Peyer's patch (tissue), 4 donors: Measurements from ENCODE around the gene PELI2. TPM values are rescaled to one million over a fixed set of nuclear protein-coding genes. Genes with fewer than 3 reads are reported as not detected.
A peak's percentile ranks its signal among the peaks of the same experiment; 100 is the strongest.

ENCODE experiments used
- DNase-seq, 3 donors: peaks; one replicate each; pipeline ENCODE4 v3.0.0-alpha.2; 2017 to 2019
- H3K27ac ChIP-seq, 4 donors: fragments of 200-600 bp; sonication (generic); one replicate each; pipeline ENCODE4 v1.5.1; 2016 to 2019
- H3K27me3 ChIP-seq, 2 donors: fragments of 200-600 bp; sonication (generic); one replicate each; pipeline ENCODE4 v1.5.1; 2019
- H3K36me3 ChIP-seq, 3 donors: fragments of 200-600 bp; sonication (generic); one replicate each; pipeline ENCODE4 v1.5.1; 2016 to 2019
- H3K4me1 ChIP-seq, 4 donors: fragments of 200-600 bp; sonication (generic); one replicate each; pipeline ENCODE4 v1.5.1; 2016 to 2019
- H3K4me3 ChIP-seq, 4 donors: fragments of 200-600 bp; sonication (generic); 1 replicate in 3 of 4; 2 replicates in 1 of 4; pipeline ENCODE4 v1.5.1; 2016 to 2019; ENCODE audit warnings: mild to moderate bottlenecking in 1 of 4
- H3K9me3 ChIP-seq, 4 donors: fragments of 200-600 bp; sonication (generic); one replicate each; pipeline ENCODE4 v1.5.1; 2016 to 2019; ENCODE audit warnings: mild to moderate bottlenecking in 1 of 4
- CTCF ChIP-seq, 6 experiments: fragments of 450-650 bp in 4 of 6; fragments of 200-600 bp in 2 of 6; sonication (generic) in 1 of 6; IDR thresholded peaks; one replicate each; pipeline ENCODE4 v1.5.1; 2017 to 2019; ENCODE audit warnings: antibody characterized with exemption in 6 of 6, mild to moderate bottlenecking in 3 of 6, moderate library complexity in 1 of 6
- POLR2A ChIP-seq, 2 donors: fragments of 450-650 bp; IDR thresholded peaks; one replicate each; pipeline ENCODE4 v1.5.1; 2017; ENCODE audit warnings: antibody characterized with exemption in 2 of 2, mild to moderate bottlenecking in 2 of 2, moderate library complexity in 2 of 2
- total RNA-seq, 4 donors: library from RNA; depleted of rRNA; stranded (reverse); fragments of >200 nt; gene quantifications; one replicate each; pipeline ENCODE4 v1.1.0, GENCODE V29; 2016

Gene PELI2
- total RNA-seq, 4 donors from 2014 or later, result 15.2 to 28.9 (median 18.6) TPM

- Histone ChIP-seq H3K4me3 (no peak overlapping the region), H3K27ac (no peak overlapping the region), H3K27me3 (no peaks in the 10 kb centered on the region), H3K9me3 (no peaks in the 10 kb centered on the region), H3K36me3 (no peaks in the 10 kb centered on the region), H3K4me1 (peaks cover 0 to 14% (median 5%) of the 10 kb centered on the region in 4 donors)
- TF ChIP-seq POLR2A (IDR thresholded peaks at IDR 0.05), result no peak
- TF ChIP-seq CTCF (IDR thresholded peaks at IDR 0.05), result no peak
- no peak for DNase-seq
Measured at GRCh38 chr14:56193347-56193746, 75.1 kb downstream of the PELI2 start.

- DNase-seq, result no peak
- Histone ChIP-seq H3K36me3 (no peaks in the 10 kb centered on the region), H3K9me3 (no peaks in the 10 kb centered on the region), H3K4me3 (no peak overlapping the region), H3K27ac (no peak overlapping the region), H3K27me3 (no peaks in the 10 kb centered on the region), H3K4me1 (peaks cover 0 to 14% (median 5%) of the 10 kb centered on the region in 4 donors)
- TF ChIP-seq CTCF (IDR thresholded peaks at IDR 0.05), result no peak
- no peak for TF ChIP-seq POLR2A (IDR thresholded peaks at IDR 0.05)
Measured at GRCh38 chr14:56194042-56194441, 75.8 kb downstream of the PELI2 start.

- TF ChIP-seq POLR2A (IDR thresholded peaks at IDR 0.05) (no peak), CTCF (IDR thresholded peaks at IDR 0.05) (no peak)
- Histone ChIP-seq H3K9me3 (no peaks in the 10 kb centered on the region), H3K27me3 (no peaks in the 10 kb centered on the region), H3K4me3 (no peak overlapping the region), H3K36me3 (no peaks in the 10 kb centered on the region), H3K4me1 (peaks cover 0 to 21% (median 7%) of the 10 kb centered on the region in 4 donors), H3K27ac (no peak overlapping the region)
- no peak for DNase-seq
Measured at GRCh38 chr14:56195223-56195622, 77.0 kb downstream of the PELI2 start.

GRCh38 chr14:56195704-56196103 lies 77.5 kb downstream of the PELI2 start:
- Histone ChIP-seq H3K27ac (peak overlapping the region in 1 of 4 donors; percentile 3), H3K4me1 (peaks cover 0 to 22% (median 9%) of the 10 kb centered on the region in 4 donors), H3K4me3 (no peak overlapping the region), H3K36me3 (no peaks in the 10 kb centered on the region), H3K9me3 (no peaks in the 10 kb centered on the region), H3K27me3 (no peaks in the 10 kb centered on the region)
- TF ChIP-seq CTCF (IDR thresholded peaks at IDR 0.05) (no peak), POLR2A (IDR thresholded peaks at IDR 0.05) (no peak)
- DNase-seq, result peak in 2 of 3 donors; percentile 69 to 71

- Histone ChIP-seq H3K4me1 (peaks cover 0 to 22% (median 9%) of the 10 kb centered on the region in 4 donors), H3K27me3 (no peaks in the 10 kb centered on the region), H3K36me3 (no peaks in the 10 kb centered on the region), H3K4me3 (no peak overlapping the region), H3K27ac (peak overlapping the region in 2 of 4 donors; percentile 3 to 13), H3K9me3 (no peaks in the 10 kb centered on the region)
- TF ChIP-seq POLR2A (IDR thresholded peaks at IDR 0.05), result no peak
- DNase-seq, result no peak
Measured at GRCh38 chr14:56196274-56196673, 78.1 kb downstream of the PELI2 start.

GRCh38 chr14:56197150-56197549 lies 78.9 kb downstream of the PELI2 start:
- Histone ChIP-seq H3K9me3 (no peaks in the 10 kb centered on the region), H3K27ac (no peak overlapping the region), H3K4me1 (peaks cover 0 to 22% (median 9%) of the 10 kb centered on the region in 4 donors), H3K36me3 (no peaks in the 10 kb centered on the region), H3K4me3 (no peak overlapping the region), H3K27me3 (no peaks in the 10 kb centered on the region)
- no peak for DNase-seq
- no peak for TF ChIP-seq POLR2A (IDR thresholded peaks at IDR 0.05)
- TF ChIP-seq CTCF (IDR thresholded peaks at IDR 0.05), result no peak
